Suppressor macrophage treated with lipopolysaccharide for 4 hours (primary cell): ENCODE results near the gene ABCB11.

Experiments
- DNase-seq: peaks from one replicate; pipeline ENCODE4 v3.0.0-alpha.2; 2020

Gene ABCB11

DNA sequence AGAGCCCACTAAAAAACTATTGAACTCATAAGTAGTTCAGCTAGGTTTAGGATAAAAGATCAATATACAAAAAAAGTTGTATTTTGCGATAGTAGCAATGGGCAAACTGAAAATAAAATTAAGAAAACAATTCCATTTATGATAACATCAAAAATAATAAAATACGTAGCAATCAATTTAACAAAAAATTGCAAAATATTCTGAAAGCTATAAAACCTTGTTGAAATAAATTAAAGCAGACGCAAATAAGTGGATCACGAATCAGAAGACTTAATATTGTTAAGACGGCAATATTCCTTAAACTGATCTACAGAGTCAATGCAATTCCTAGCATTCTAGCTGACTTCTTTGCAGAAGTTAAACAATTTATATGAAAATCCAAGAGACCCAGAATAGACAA, 24.5 kb downstream of the ABCB11 start:
- no peak for DNase-seq

- DNase-seq, result no peak
Observed at GRCh38 chr2:169005994-169006393, 25.1 kb downstream of the ABCB11 start.

DNA sequence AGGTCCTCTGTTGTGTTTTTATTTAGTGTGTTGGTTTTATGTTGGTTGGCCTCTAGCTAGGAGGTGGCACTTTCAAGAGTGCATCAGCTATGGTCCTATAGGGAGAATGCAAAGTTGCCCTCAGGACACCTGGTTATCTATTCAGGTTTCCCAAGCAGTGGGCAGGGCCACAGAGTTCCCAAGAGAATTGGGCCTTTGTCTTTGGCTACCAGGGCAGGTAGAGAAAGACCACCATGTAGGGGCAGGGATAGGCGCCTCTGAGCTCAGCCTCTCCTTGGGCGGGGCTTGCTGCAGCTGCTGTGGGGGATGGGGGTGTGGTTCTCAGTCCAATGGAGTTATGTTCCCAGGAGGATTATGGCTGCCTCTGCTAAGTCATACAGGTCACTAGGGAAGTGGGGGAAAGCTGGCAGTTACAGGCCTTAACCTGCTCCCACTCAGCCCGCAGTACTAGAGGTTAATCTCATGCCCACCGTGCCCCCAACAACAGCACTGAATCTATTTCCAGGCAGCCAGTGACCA, 26.0 kb downstream of the ABCB11 start:
- no peak for DNase-seq

DNA sequence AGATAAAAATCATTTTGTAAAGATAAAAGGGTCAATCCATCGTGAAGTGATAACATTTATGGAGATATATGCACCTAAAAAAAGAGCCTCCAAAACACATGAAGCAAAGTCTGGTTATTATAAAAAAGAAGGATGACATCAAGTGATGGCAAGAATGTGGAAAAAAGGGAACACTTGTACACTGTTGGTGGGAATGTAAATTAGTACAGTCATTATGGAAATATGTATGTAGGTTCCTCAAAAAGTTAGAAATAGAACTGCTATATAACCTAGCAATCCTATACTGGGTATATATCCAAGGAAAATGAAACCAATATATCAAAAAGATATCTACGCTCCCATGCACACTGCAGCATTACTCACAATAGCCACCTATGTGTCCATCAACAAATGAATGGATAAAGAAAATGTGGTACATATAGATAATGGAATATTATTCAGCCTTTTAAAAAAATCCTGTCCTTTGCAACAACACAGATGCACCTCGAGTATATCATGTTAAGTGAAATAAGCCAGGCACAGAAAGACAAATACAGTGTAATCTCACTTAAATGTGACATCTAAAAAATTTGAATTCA, 28.9 kb downstream of the ABCB11 start:
- no peak for DNase-seq

DNA sequence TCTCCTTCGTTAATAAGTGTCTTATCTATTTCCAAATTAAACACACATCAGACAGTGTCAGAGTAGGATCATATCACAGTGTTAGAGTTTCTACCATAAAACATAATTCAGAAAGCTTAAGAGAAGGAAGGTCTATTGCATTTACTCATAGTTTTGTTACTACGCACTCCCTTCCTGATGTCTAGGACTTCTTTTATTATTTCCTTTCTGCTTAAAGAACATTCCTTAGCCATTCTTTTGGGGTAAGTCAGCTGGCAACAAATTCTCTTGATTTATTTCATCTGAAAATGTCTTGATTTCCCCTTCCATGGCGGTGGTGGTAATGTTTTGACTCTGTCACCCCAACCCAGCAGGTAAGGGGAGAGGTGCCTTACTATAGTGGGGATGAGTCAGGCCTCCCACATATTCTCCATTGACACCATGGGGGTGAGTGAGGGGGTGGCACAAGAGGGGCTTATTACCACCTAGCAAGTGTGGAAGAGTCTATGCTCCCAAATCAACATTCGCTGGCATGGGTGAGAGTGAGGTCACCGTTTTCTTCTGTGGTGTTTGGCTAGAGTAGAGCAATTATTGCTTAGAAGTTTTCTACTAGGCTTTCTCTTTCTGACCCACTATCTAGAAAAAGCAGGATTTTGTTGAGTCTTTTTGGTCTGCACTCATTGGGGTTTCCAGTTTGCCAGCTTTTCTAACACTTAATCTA, 29.9 kb downstream of the ABCB11 start:
- no peak for DNase-seq

DNA sequence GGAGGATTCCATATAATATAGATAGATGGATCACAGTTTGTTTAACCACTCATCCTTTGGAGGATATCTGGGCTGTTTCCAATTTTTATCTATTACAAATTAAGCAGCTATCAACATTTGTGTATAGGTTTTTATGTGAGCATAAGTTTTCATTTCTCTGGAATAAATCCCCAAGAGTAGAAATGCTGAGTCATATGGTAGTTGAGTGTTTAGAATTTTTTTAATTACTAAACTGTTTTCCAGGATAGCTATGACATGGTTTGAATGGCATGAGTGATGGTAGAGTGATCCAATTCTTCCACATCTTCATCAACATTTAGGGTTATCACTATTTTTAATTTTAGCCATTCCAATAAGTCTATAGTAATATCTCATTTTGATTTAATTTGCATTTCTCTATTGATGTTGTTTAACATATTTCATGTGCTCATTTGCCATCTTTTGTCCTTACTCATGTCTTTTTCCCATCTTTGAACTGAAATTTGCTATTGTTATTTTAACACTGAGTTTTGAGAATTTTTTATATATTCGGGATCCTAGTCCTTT, 31.4 kb downstream of the ABCB11 start:
- no peak for DNase-seq

- DNase-seq, result no peak
Observed at GRCh38 chr2:168998609-168999211, 32.4 kb downstream of the ABCB11 start.

DNA sequence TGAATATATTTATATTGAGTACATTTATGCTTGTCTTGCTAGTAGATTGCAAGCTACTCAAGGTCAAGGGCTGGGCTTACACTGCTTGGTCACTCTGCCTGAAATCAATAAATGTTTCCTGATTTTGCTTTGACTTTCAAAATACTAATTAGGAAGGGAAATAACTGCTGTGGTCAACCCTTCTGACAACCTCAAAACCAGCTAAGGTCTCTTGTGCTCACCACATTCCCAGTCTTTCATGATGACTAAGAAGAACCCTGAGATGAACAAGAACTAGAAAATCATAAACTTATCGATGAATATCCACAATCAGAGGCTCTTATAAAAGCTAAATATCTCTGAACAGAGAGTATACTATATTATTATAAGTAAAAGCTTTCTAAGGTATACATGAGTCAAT, 33.3 kb downstream of the ABCB11 start:
- DNase-seq, result no peak

GRCh38 chr2:168997118-168997521, 34.0 kb downstream of the ABCB11 start:
- DNase-seq, result no peak

GRCh38 chr2:168995744-168996143, 35.4 kb downstream of the ABCB11 start:
- no peak for DNase-seq

GRCh38 chr2:168993538-168993937, 37.6 kb downstream of the ABCB11 start:
- DNase-seq, result no peak

DNA sequence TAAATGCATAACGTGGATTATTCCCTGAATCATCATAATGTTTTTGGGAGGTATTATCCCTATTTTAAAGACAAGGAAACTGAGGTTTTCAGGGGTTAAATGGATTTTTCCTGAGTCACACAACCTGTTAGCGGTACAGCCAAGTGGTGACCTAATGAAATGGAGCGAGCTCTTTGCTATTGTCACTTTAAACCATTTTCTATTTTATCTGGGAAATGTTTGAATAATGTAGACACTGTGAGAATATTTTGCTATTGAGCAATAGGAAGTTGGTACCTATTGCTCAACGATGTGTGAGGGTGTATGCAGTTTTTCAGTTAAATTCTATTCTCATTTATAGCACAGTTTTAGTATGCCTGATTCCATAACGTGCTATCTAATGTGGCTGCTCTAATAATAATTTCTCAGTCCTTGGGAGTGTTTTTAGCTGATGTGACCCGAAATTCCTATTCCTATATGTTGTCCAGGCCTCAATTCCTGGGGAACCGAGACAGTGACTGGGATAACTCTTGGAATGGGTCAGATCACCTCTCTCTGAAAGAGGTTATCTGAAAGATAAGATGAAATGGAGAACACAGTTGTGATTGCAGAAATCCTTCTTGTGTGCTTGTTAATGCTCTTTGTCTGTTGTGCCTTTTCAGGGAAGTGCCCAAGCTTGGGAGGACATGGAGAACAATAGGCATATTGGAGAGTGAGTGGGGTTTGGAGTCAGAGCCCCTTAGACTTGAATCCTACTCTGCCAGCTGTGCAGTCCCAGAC, 38.4 kb downstream of the ABCB11 start:
- peak; percentile 61 for DNase-seq

- no peak for DNase-seq
Observed at GRCh38 chr2:168992026-168992425, 39.1 kb downstream of the ABCB11 start.

DNA sequence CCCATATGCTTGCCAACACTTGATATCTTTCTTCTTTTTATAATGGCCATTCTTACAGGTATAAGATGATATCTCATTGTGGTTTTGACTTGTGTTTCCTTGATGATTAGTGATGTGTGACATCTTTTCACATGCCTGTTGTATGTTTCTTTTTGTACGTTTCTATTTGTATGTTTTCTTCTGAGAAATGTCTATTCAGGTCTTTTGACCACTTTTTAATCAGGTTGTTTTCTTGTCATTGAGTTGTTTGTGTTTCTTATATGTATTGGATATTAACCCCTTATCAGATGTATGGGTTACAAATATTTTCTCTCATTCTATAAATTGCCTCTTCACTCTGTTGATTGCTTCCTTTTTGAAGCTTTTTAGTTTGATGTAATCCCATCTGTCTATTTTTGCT, 42.4 kb downstream of the ABCB11 start:
- DNase-seq, result no peak

- DNase-seq, result no peak
Observed at GRCh38 chr2:168986398-168986943, 44.7 kb downstream of the ABCB11 start.

GRCh38 chr2:168981651-168982050, 49.5 kb downstream of the ABCB11 start:
- no peak for DNase-seq

DNA sequence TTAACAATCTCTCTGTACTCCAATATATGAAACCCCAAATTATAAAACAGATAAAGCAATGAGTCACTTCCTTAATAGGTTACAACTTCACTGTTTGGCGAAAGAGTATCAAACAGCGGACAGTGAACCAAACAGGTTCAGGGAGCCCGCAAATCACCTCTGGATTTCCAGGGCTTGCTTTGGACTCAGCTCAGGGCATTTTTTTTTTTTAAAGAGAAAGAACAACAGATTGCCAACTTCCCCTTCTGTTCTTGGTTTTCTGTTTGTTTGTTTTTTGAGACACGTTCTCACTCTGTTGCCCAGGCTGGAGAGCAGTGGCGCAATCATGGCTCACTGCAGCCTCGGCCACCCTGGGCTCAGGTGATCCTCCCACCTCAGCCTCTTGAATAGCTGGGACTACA, 52.7 kb downstream of the ABCB11 start:
- DNase-seq, result peak; percentile 17

DNA sequence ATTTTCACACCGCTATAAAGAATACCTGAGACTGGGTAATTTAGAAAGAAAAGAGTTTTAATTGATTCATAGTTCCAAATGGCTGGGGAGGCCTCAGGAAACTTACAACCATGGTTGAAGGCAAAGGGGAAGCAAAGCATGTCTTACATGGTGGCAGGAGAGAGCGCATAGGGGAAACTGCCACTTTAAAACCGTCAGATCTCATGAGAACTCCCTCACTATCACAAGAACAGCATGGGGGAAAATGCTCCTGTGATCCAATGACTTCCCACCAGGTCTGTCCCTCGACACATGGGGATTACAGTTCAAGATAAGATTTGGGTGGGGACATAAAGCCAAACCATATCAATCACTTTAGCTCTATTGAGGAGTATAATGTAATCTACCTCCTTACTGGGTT, 53.5 kb downstream of the ABCB11 start:
- no peak for DNase-seq

DNA sequence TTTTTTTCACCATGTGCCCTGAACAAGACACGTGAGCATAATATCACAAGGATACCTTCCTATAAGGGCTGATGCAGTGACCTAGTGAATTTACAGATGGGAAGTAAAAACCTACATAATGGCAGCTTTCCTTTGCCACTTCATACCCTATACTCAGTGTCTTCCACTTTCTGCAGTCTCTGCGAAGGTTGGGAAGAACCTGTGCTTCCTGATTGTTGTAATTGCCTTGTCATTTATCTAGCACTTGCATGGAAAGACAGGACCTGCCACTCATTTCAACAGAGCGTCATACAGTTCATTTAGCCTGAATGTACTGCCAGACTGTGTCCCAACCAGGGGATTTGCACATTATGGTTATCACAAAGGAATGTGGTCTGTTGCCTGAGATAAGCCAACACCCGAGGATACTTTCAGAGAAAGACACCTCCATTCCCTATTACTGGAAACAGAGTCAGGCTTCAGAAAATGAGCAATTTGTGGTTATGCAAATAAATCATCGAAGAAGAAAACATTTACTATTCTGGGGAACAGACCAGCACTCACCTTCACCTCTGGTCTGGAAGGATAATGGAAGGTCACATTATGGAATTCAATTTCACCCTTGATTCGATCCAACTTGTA, 55.0 kb downstream of the ABCB11 start:
- DNase-seq, result no peak

DNA sequence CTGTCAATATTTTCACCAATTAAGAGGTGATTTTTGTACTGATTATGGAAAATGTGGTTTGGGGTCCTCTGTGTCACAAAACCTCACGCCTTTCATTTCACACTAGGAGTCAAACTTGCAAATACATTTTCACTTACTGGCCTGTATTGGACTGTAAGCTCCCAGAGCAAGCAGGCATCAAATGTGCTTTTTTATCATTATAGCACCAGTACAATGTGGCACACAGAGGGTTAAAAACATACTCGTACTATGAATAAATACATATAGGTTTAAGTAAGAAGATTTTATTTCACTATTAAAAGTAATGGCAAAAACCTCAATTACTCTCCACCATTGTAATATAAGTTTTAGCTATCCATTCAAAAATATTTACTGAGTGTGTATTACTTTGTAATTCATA, 56.7 kb downstream of the ABCB11 start:
- no peak for DNase-seq

- DNase-seq, result peak; percentile 77
Observed at GRCh38 chr2:168971261-168971660, 59.9 kb downstream of the ABCB11 start.

DNA sequence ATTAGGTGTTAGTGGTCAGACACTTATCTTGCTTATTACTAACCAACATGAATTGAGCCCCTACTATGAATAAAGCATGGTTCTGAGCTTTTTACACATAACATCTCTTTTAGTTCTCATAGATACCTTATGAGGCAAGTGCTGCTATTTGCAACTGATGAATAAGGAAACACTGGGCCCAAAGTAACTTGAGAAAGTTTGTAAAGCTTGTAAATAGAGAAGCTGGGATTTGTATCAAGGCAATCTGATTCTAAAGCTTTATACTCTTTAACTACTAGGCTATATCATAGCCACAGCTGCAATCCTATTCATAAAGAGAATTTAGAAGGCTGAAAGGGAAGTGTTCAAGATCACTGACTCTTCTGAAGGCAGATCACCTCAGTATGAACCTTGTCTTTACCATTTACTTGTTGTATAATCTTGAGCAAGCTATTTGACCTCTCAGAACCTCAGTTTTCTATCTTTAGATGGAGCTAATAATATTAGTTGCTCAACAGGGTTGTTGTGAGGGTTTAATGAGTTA, 60.4 kb downstream of the ABCB11 start:
- DNase-seq, result peak; percentile 28
